EL (cell line): ENCODE measurements around the gene CDC42EP2.

ENCODE experiments used
- DNase-seq: peaks from one replicate; pipeline ENCODE4 v3.0.0-alpha.2; 2016

CDC42EP2 gene

DNA sequence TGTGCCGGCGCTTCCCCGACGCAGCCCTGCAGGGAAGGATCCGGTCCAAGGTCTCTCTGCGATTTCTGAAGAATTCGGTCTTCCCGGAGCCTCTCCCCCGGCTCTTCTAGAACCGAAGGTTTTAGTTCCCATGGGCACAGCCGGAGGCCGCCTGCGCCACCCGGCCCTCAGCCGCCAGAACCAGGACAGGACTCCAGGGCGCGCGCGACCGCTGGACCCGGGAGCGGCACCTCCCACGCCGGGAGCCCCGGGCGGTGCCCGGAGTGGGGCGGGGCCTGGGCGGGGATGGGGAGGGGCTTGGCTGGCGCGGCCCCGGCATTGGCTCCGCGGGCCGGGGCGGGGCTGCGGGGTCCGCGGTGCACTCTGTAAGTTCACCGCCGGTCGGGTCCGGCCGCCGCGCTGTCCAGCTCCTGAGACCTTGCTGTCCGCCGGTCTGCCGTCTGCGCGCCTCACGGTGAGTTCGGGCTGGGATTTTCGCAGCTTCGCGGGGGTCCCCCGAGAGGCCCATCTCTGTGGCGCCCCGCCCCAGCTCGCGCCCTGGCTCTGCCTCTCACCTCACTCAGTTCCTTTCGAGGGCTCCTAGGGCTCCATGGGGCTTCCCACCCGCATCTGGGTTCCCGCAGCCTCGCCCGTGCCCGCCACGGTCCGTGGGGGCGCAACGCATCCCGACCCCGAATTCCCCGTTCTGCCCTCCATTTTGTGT is at the start of gene CDC42EP2:
CDC42EP2 (plus strand) TSS at position 366 of the 703 bp plus-strand sequence. CDS start 6,033 bp downstream, outside the sequence.
- peak; percentile 87 for DNase-seq

DNA sequence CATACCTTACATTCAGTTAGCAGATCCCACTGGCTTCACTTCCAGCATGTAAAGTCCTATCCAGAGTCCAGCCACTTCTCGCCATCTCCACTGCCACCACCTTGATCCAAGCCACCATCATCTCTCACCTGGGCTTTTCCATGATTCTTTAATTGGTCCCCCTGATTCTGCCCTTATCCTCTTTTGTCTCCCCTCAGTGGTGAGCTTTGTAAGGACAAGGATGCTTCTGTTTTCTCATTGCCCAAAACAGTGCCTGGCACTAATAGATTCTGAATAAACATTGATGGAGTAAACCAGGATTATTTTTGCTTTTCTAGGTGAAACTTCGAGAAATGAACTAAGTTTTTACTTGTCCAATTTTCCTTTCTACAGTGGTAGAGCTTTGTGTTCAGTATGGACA is 48.5 kb upstream of the CDC42EP2 start:
- peak; percentile 33 for DNase-seq

- DNase-seq, result peak; percentile 98
These were observed 39.7 kb upstream of the CDC42EP2 start for GRCh38 chr11:65274735-65275682.

GRCh38 chr11:65275906-65276305 is 38.8 kb upstream of the CDC42EP2 start:
- no peak for DNase-seq

DNA sequence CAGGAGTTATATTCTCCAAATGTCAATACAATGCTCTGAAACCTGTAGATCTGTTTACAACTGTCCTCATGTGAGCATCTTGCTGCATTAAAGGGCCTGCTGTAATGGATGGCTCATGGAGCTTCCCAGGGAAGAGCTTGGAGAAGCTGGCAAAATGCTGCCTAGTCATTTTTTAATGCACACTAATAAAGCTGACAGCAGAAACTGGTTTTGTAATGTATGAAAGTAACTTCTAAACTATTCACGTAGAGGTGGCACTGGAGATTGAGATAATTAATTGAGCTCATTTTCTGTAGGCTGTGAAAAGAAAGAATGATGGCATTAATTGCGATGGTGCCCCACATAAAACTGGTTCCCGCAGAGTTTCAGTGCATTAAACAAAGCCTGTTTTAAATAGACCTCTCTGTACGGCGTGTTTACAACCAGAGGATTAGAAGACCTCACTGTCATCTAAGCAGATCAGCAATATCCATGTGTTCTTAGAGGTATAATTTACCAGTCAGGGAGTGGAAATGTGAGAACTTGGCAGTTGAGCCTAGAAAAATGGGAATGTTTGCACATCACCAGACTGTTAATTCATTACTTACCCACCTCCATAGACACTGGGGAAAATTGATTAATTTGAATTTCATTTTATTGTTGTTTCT is 36.9 kb upstream of the CDC42EP2 start:
- no peak for DNase-seq

DNA sequence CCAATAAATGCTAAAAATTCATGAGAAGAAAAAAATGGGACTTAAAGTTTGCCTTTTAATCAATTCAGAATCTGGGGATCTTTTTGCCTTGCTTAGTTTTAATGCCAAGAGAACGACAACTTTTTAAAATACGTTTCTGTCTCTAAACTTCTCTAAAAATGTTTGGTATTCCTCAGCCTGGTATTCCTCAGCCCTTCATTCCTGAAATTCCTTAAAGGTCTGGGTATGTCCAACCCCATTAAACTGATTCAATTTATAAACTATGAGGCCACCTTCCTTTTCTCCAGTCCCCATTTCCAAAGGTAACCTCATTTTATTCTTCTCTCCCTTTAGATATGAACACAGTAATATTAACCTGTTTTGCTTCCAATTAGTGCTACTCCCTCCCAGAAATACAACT is 36.3 kb upstream of the CDC42EP2 start:
- DNase-seq, result peak; percentile 69

- no peak for DNase-seq
These were observed 35.4 kb upstream of the CDC42EP2 start for GRCh38 chr11:65279279-65279678.

DNA sequence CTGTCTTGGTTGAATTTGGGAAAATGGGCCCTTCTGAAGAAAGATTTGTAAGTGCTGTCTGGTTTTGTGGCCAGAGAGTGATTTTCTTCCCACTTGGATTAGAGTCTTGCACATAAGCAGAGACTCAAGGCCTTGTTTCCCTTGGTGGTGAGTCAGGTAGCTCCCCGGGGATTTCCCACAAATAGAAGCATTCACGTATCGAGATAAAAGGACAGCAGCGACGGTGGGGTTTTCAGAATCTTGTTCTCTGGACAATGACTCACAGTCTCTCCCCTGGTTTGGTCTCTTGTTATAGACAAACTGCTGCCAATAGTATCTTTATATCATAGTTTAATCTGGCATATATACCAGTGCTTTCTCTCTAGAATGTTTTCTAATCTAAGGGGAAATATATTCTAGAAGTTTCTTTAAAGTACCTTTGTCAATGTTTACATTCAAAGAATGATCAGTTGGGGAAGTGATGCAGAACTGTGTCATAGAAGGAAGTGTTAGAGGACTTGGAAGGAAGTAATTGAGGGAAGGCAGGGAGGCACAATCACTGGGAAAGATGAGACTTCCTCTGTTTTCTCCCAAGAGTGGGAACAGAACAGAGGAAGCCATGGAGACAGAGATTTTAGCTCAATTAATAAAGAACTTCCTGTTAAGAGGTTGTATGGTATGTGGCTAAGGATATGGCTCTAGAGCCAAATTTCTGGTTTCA is 34.8 kb upstream of the CDC42EP2 start:
- DNase-seq, result peak; percentile 95

GRCh38 chr11:65280646-65281045 is 34.0 kb upstream of the CDC42EP2 start:
- no peak for DNase-seq

DNA sequence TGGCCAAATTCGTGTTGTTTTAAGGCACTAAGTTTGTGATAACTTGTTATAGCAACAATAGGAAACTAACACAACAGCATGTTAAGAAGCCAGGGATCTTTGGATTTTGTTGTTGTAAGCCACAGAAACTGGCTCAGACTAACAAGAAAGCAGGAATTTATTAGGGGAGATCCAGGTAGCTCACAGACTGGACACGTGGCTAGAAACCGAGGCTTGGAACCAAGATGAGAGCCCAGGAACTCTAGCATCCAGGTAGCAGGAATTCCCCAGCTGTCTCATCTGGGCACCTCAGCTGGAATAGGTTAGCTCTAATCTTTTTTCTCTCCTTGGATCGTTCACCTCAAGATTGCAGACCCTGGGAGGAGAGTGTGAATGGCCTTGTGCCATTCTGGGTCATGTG is 28.0 kb upstream of the CDC42EP2 start:
- DNase-seq, result no peak

DNA sequence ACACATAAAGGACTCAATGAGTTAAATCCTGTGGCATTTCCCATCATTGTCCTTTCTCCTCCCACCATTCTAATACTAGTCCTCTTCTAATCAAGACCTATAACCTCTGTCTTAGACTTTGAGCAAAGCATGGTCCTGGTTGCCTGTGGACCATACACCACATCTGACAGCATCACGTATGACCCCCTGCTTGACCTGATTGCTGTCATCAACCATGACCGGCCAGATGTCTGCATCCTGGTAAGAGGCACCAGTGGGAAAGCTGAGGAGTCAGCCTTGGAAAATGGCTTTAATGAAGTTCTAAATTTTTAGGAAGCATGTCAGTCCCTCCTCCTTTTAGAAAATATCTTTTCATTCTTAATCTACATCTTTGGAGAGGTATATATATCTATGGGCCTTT is 27.1 kb upstream of the CDC42EP2 start:
- DNase-seq, result no peak

DNA sequence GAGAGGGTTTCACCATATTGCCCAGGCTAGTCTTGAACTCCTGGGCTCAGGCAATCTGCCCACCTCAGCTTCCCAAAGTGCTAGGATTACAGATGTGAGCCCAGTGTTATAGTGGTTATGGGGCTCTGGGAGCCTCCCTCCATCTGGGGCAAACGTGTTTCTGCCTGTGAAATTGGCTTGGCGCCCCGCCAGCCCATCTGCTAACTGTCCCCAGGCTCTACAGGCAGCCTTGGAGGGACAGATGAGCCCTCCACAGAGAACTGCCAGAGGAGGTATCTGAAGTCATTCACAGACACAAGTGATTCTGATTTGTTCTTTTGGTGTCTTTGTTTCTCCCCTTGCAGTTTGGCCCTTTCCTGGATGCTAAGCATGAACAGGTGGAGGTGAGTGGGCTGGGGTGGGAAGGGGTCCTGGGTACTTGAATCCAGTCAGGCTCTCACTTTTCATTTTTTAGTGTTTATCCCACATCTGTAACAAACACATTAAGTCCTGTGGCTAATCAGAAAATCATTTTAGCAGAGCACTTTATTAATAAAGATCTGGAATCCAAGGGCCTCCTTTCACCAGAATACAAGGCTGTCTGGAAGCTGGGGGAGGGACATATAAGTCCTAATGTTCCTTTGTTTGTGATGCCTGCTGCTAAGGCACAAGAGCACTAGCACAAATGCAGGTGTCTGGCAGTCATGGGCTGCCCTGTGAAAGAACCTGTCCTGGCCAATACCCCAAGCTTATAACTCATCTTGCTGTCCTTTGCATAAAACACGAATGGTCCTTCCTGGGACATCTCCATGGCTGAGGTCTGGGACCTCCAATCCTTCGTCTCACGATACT is 25.7 kb upstream of the CDC42EP2 start:
- DNase-seq, result peak; percentile 49

- peak; percentile 97 for DNase-seq
These were observed 24.1 kb upstream of the CDC42EP2 start for GRCh38 chr11:65290448-65291165.

GRCh38 chr11:65291613-65292012 is 23.1 kb upstream of the CDC42EP2 start:
- DNase-seq, result peak; percentile 82

GRCh38 chr11:65292890-65293289 is 21.8 kb upstream of the CDC42EP2 start:
- no peak for DNase-seq

GRCh38 chr11:65293909-65294381 is 20.7 kb upstream of the CDC42EP2 start:
- DNase-seq, result no peak

- DNase-seq, result no peak
These were observed 19.7 kb upstream of the CDC42EP2 start for GRCh38 chr11:65295001-65295400.

DNA sequence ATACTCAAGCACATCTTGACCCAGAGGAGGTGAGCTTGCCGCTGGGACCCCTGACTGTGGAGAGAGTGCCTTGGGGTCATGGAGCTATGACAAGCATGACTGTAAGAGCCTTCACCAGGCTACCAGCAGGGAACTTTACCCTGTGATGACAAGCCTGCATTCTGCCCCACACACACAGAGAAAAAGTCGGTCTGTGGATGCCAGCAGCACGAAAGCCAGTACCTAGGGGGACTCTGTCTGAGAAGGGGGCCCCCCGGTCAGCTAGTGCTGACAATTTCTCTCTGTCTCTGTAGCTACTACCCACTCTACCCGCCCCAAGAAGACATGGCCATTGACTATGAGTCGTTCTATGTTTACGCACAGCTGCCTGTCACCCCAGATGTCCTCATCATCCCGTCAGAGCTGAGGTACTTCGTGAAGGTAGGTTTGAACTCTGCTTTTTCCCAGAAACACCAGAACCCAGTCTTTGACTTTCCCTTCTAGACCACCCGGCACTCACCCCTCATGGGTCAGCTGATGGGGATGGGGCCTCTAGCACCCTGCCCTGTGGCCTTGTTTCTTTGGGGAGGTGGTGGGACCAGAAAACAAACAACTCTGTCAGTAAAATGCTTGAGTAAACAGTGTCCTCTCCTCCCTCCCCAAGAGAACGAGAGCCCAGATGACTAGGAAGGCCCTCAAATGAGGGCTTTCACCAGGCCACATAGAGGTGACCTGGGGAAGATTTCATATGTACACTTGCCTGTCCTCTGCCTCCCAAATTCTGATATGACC is 18.9 kb upstream of the CDC42EP2 start:
- no peak for DNase-seq

GRCh38 chr11:65297026-65297672 is 17.5 kb upstream of the CDC42EP2 start:
- DNase-seq, result no peak

DNA sequence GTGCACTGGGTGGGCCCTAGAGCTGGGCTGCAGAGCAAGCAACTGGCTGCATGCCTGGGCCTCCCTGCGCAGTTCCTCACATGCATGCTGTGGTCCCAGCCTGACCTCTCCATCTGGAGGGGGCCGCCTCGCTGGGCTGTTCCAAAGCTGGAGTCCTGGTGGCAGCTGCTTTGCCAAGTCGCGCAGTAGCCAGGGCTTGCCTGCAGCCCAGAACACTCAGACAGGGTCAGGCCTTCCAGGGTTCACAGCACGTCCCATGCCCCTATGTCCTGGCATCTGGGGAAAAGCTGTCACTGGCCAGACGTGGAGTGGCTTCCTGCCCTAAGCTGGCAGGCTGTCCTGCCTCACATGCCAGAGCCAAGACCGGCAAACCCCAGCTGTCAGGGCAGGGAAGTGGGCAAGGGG is 16.5 kb upstream of the CDC42EP2 start:
- no peak for DNase-seq
